GM15510 (cell line): ENCODE results near the gene KLF8.

ENCODE experiments used
- POLR2A ChIP-seq: IDR thresholded peaks from 3 replicates; pipeline ENCODE4 v1.6.1; 2011; ENCODE audit warnings: borderline replicate concordance; ENCODE audit not compliant: insufficient read length; ENCODE audit errors: extremely low read depth

The KLF8 gene

GRCh38 chrX:56232221-56233082 lies at the start of gene KLF8:
Gene KLF8 (plus strand): TSS chrX:56232356. CDS start chrX:56233335, 979 bp downstream.
- peak; percentile 31 for TF ChIP-seq POLR2A

GRCh38 chrX:56211701-56212100 lies 20.5 kb upstream of the KLF8 start:
- TF ChIP-seq POLR2A = no peak

GRCh38 chrX:56216332-56216731 lies 15.8 kb upstream of the KLF8 start:
- TF ChIP-seq POLR2A = no peak

- no peak for TF ChIP-seq POLR2A
These were observed 12.5 kb upstream of the KLF8 start for GRCh38 chrX:56219700-56220099.

- TF ChIP-seq POLR2A = no peak
These were observed 11.1 kb upstream of the KLF8 start for GRCh38 chrX:56221101-56221500.

- TF ChIP-seq POLR2A = no peak
These were observed 9.6 kb upstream of the KLF8 start for GRCh38 chrX:56222473-56223000.

GRCh38 chrX:56226980-56227379 lies 5.2 kb upstream of the KLF8 start:
- TF ChIP-seq POLR2A = no peak

GRCh38 chrX:56228914-56229313 lies 3.2 kb upstream of the KLF8 start:
- no peak for TF ChIP-seq POLR2A

- no peak for TF ChIP-seq POLR2A
These were observed 542 bp upstream of the KLF8 start for GRCh38 chrX:56231537-56232090.

- TF ChIP-seq POLR2A = no peak
These were observed 944 bp downstream of the KLF8 start for GRCh38 chrX:56233100-56233499.

- TF ChIP-seq POLR2A = no peak
These were observed 1.5 kb downstream of the KLF8 start for GRCh38 chrX:56233682-56234081.

- no peak for TF ChIP-seq POLR2A
These were observed 16.3 kb downstream of the KLF8 start for GRCh38 chrX:56248492-56248891.

- TF ChIP-seq POLR2A = no peak
These were observed 21.9 kb downstream of the KLF8 start for GRCh38 chrX:56253832-56254703.

GRCh38 chrX:56268888-56269287 lies 36.7 kb downstream of the KLF8 start:
- no peak for TF ChIP-seq POLR2A

- TF ChIP-seq POLR2A = no peak
These were observed 46.5 kb downstream of the KLF8 start for GRCh38 chrX:56278692-56279091.
